ENCODE data around the gene HDAC9.

GRCh38 chr7:19020711-19021110 is 525.2 kb downstream of the HDAC9 start:
- no peak for TF ChIP-seq CTCF (IDR thresholded peaks at IDR 0.05)
- TF ChIP-seq POLR2A (IDR thresholded peaks at IDR 0.05) = no peak
